ENCODE data around the gene SLC4A11.

DNA sequence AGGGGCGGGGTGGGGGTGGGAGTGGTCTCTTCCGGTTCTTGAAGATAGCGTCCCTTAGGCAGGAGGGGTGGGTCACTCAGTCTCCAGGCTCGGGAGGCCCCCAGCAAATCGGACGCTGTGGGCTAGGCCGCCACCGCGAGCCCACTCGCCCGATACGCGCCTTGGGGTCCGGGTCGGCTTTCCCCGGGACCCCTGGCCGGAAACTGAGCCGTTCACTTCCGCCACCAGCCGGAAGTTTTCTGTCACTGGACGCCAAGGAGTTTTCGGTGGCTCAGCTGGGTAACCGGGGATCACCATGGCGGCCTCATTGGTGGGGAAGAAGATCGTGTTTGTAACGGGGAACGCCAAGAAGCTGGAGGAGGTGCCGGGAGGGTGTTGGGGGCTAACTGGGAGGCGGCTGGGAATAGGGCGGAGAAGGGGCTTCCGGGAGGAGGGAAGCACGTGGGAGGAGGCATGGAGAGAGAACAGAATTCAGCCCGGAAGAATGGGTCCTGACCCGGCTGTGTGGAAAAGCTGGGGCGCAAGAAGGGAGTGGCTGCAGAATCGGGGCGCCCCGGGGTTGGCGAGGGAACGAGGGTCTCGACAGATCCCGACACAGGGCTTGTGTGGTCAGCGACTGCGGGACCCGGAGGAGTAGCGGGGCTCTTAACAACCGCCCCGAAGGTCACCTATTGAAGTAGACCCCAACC lies 29.6 kb downstream of the SLC4A11 start, which contains the start of gene ITPA:
- TF ChIP-seq, protein P1, sequence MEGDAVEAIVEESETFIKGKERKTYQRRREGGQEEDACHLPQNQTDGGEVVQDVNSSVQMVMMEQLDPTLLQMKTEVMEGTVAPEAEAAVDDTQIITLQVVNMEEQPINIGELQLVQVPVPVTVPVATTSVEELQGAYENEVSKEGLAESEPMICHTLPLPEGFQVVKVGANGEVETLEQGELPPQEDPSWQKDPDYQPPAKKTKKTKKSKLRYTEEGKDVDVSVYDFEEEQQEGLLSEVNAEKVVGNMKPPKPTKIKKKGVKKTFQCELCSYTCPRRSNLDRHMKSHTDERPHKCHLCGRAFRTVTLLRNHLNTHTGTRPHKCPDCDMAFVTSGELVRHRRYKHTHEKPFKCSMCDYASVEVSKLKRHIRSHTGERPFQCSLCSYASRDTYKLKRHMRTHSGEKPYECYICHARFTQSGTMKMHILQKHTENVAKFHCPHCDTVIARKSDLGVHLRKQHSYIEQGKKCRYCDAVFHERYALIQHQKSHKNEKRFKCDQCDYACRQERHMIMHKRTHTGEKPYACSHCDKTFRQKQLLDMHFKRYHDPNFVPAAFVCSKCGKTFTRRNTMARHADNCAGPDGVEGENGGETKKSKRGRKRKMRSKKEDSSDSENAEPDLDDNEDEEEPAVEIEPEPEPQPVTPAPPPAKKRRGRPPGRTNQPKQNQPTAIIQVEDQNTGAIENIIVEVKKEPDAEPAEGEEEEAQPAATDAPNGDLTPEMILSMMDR (IDR thresholded peaks at IDR 0.05), result peak in 1 of 12 donors; percentile 8
- TF ChIP-seq POLR2A (IDR thresholded peaks at IDR 0.05), result peak in 1 of 2 donors; percentile 31
